Measurements from ENCODE around the gene GZMM.

DNA sequence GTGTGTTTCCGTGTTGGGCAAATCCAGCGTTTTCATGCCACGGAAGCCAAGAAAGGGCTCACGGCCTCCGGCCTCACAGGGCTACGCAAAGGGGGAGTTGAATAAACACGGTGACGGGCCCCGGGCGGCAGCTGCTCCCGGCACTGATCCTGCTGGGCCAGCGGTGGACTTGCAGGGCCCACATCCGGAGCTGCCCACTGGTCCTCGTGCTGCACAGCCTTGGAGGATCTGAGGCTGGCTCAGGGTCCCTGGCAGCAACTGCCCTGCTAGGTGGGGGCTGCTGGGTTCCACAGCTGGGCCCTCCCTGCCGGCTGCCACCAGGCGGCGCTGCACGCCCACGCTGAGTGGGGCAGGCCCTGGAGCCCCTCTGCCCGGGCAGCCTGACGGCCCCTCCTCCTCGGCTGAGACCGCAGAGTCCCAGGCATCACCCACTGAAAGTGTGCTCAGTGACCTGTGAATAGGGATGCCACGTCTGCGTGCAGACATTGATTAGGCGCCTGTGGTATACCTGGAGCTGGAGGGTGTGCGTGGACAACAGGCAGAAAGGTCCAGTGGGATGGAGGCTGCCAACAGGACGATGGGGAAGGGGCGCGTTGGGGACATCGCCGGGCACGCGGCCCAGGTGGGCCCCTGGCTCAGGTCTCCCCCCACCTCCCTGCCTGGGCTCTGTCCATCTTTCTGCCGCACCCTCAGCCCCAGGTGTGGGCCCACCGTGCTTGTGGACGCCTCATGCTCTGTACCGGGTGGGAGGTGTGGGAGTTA lies 40.6 kb downstream of the GZMM start:
- TF ChIP-seq GATA3 (IDR thresholded peaks at IDR 0.05; ENCODE audit: low read depth, low read length) (no peak), GATA2 (IDR thresholded peaks at IDR 0.05; ENCODE audit: low read depth, low read length) (no peak)
